HG03060 (cell line): ENCODE results near the gene KDM4C.

Source experiments
- ATAC-seq: cut with Tn5 transposase; IDR thresholded peaks from one replicate; pipeline ENCODE4 v1.9.1; 2021; ENCODE audit warnings: low read depth, moderate number of reproducible peaks; ENCODE audit not compliant: unreplicated experiment

The KDM4C gene

DNA sequence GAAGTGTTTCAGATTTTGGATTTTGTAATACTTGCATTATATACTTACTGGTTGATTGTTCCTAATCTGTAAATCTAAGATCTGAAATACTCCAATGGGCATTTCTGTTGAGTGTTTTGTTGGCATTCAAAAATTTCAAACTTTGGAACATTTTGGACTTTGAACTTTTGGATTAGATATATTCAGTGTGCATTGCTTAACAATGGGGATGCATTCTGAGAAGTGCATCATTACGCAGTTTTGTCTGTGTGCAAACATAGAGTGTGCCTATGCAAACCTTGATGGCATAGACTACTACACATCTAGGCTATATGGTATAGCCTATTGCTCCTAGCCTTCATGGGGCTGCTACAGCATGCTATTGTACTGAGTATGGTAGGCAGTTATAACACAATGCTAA lies 325.4 kb downstream of the KDM4C start:
- no peak for ATAC-seq

GRCh38 chr9:7085357-7085756 lies 327.6 kb downstream of the KDM4C start:
- no peak for ATAC-seq

DNA sequence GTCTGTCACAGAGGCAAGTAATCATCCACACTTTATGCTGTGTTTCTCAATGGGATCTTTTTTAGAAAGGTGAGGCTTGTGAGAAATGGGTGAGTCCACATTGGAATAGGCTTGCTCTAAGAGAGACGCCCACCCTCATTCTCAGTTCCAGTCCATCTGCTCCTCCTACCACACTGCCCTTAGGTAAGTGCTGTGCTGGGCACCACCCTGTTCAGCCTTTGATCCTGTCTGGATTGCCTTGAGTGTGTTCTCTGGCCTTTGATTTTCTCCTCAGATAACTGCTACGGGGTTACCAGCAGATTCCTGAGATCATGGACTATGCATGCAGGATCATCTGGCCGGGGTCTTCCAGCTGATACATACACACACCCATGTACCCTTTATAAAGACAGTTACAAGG lies 328.6 kb downstream of the KDM4C start:
- ATAC-seq: no peak

- no peak for ATAC-seq
Measured at GRCh38 chr9:7088611-7089010, 330.8 kb downstream of the KDM4C start.

- ATAC-seq: no peak
Measured at GRCh38 chr9:7089406-7090193, 331.8 kb downstream of the KDM4C start.

- no peak for ATAC-seq
Measured at GRCh38 chr9:7093040-7093439, 335.3 kb downstream of the KDM4C start.

DNA sequence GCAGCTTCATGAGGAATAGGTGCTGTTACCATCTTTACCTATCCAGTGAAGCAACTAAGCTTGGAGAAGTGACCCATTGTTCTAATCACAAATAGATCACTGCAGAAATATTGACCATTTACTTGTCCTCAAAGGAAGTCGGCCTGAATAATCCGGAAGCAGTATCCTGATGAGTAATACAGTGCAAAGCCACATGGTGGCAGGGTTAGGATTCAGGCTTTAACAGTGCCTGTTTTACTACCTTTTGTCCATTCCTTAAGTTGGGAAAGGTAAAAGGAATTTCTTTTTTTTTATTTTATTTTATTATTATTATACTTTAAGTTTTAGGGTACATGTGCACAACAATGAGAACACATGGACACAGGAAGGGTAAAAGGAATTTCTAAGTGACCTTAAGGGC lies 336.3 kb downstream of the KDM4C start:
- ATAC-seq: no peak

DNA sequence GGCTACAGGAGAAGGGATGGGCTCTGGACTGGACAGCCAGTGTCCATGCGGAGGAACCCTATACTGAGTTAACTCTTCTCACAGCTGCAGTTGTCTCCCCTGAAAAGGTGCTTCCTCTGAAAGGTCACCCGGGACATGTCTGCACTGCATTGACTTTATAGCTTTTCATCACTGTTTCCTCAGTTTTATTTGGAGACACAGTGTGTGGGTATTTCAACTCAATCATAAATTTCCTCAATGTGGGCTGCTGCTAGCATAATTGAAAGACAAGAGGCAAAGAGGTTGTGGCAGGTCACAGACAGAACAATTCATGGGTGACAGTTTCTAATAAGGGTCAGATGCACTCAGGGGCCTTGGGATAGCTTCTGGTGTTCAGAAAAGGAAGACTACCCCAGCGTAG lies 336.8 kb downstream of the KDM4C start:
- peak; percentile 6 for ATAC-seq

GRCh38 chr9:7095058-7095457 lies 337.3 kb downstream of the KDM4C start:
- ATAC-seq: peak; percentile 81

- no peak for ATAC-seq
Measured at GRCh38 chr9:7097040-7097715, 339.4 kb downstream of the KDM4C start.

GRCh38 chr9:7097785-7098752 lies 340.3 kb downstream of the KDM4C start:
- ATAC-seq: no peak

- no peak for ATAC-seq
Measured at GRCh38 chr9:7103367-7103766, 345.6 kb downstream of the KDM4C start.

- no peak for ATAC-seq
Measured at GRCh38 chr9:7103771-7104170, 346.0 kb downstream of the KDM4C start.

DNA sequence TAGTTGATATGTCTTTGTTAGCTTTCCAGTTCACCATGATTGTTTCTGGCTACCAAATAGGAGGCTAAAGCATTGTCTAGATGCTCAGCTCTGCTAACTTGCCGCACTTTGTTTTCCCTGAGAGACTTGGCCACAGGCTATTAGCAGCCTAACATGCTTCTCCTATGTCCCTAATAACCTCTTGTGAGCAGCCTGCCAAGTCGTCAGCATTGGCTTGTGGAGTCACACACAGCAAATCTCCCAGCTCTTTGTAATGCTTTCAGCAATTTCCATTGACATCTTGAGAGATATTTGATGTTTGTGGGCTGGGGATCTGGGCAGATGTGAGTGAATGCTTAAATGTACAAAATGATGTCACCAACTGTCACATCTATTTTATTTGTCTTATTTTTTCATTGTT lies 346.9 kb downstream of the KDM4C start:
- no peak for ATAC-seq

DNA sequence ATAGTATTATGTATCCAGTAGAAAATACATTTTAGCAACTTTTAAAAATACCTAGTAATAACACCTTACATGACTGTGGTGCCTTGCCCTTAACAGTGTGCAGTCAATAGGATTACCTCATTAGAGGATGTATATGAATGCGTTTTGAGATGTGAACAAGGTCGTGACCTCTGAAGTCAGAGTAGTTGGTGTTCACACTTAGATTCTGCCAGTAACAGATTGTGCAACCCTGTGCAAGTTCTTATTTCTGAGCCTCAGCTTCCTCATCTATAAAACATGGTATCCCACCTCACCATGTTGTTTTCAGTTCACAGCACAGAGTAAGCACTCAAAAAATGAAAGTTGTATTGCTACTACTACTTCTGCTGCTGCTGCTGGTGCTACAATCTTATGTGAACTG lies 347.3 kb downstream of the KDM4C start:
- no peak for ATAC-seq

- ATAC-seq: no peak
Measured at GRCh38 chr9:7108936-7109335, 351.2 kb downstream of the KDM4C start.

GRCh38 chr9:7111413-7111812 lies 353.6 kb downstream of the KDM4C start:
- ATAC-seq: no peak

DNA sequence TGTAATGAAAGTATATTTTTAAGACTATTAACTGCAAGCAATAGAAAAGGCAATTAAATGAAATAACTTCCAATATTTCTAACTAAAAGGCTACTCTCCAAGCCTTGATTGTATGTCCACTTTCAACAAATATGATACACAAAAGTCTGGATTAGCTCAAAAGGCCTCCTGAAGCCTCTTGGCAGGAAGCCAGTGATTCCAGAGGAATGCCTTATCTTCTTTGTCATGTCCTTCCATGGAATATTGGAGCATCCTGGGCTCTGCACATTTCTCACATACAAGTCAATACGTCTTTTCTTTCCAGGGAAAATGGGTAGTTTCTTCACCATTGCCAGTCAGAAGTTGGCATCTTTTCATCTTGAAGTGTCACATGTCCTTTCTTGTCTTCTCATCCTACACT lies 357.8 kb downstream of the KDM4C start:
- ATAC-seq: no peak

DNA sequence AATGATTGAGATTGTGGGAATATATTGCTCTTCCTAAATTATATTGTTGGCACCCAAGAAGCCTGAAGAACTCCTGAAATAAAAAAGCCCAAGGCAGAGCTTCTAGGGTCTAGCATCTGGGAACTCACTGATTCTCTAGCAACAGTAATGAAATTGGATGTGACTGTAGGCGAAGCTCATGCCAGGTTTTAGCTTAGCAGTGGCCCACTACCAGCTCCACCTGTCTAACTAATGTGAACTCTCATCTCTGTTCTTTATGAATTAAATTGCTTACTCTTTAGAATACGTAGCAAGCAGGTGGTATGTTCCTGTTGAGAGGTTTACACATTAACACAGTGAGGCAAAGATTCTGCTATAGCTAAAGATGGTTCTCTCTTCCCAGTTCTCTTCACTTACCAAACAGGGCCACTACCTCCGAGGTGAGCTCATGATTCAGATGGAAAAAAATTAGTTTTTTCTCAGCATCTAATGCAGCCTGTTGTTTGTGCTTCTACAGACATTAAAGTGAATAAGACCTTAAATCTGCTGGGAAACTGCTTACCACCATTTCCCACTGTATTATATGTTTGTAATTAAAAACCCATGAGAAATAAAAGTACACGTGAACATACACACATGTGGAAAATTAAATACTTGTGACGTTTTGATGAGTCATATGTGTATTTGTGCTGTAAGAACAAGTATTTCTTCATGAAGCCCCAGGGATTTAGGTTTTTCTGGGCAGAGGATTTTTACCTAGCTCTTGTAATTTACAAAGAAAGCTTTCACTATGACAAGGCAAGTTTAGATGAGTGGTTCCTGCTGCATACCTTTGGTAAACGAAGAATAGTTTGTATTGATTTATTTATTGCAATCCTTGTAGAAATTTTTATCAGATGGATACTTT lies 360.1 kb downstream of the KDM4C start:
- peak; percentile 56 for ATAC-seq

DNA sequence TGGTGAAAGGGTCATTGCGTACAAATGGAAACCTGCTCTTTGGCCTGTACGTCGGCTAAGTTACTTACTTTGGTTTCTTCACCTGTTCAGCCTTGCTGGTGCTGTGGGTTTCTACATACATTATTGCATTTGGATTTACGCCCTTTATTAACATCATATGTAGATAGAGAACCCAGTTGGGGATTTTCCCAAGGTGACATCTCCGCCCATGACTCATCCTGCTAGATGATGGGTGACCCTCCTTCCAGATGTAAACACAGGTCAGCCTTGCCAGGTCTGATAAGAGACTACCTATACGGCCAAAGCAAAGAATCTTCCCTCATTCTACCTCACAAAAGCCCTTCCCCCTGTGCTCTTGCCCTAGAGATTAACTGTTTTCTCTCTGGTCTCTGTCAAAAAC lies 360.9 kb downstream of the KDM4C start:
- ATAC-seq: no peak
